Suprapubic skin (tissue), 4 donors: ENCODE measurements around the gene ACTL10. TPM values are rescaled to one million over a fixed set of nuclear protein-coding genes. Genes with fewer than 3 reads are reported as not detected.
"Not testable (repeated sequence)": the region's sequence is repeated elsewhere in the genome, so short reads cannot be mapped to it uniquely, and the experiment has no call there.

ENCODE experiments used
- DNase-seq, 2 donors: peaks; one replicate each; pipeline ENCODE4 v3.0.0-alpha.2; 2019; ENCODE audit warnings: low spot score in 2 of 2
- H3K27ac ChIP-seq: fragments of 200-600 bp; sonication (generic); one replicate; pipeline ENCODE4 v1.5.1; 2019
- H3K27me3 ChIP-seq: fragments of 200-600 bp; sonication (generic); one replicate; pipeline ENCODE4 v1.5.1; 2019
- H3K36me3 ChIP-seq: fragments of 200-600 bp; sonication (generic); one replicate; pipeline ENCODE4 v1.5.1; 2019
- H3K4me1 ChIP-seq: fragments of 200-600 bp; sonication (generic); one replicate; pipeline ENCODE4 v1.5.1; 2019
- H3K4me3 ChIP-seq: fragments of 200-600 bp; sonication (generic); one replicate; pipeline ENCODE4 v1.5.1; 2019; ENCODE audit warnings: mild to moderate bottlenecking
- H3K9me3 ChIP-seq: fragments of 200-600 bp; sonication (generic); one replicate; pipeline ENCODE4 v1.5.1; 2019
- EP300 ChIP-seq: sonication (generic); formaldehyde crosslinking; IDR thresholded peaks from one replicate; pipeline ENCODE4 v1.6.1; 2017; ENCODE audit warnings: antibody characterized with exemption
- POLR2A ChIP-seq, 2 donors: fragments of 450-650 bp; IDR thresholded peaks; one replicate each; pipeline ENCODE4 v1.6.1; 2017; ENCODE audit warnings: antibody characterized with exemption in 2 of 2, mild to moderate bottlenecking in 2 of 2, moderate library complexity in 2 of 2
- POLR2AphosphoS5 ChIP-seq, 3 donors: sonication (generic); formaldehyde crosslinking; IDR thresholded peaks; one replicate each; pipeline ENCODE4 v1.6.1; 2017; ENCODE audit warnings: antibody characterized with exemption in 3 of 3
- WGBS: methylation state at CpG from one replicate; pipeline ENCODE4 v1.1.5; 2018; 5-methylcytosine and 5-hydroxymethylcytosine counted together
- total RNA-seq, 4 donors: library from RNA; depleted of rRNA; stranded (reverse); fragments of >200 nt; gene quantifications; one replicate each; pipeline ENCODE4 v1.1.0, GENCODE V29; 2016
- TF ChIP-seq, protein P1 (sequence below), 2 donors: fragments of 200-600 bp in 1 of 2; fragments of 450-650 bp in 1 of 2; sonication (generic) in 1 of 2; IDR thresholded peaks; one replicate each; pipeline ENCODE4 v1.5.1; 2016 to 2019; ENCODE audit warnings: antibody characterized with exemption in 2 of 2, mild to moderate bottlenecking in 1 of 2, moderate library complexity in 1 of 2

Gene ACTL10
- total RNA-seq, 4 donors from 2014 or later = 1.3 to 4.9 (median 3.0) TPM

DNA sequence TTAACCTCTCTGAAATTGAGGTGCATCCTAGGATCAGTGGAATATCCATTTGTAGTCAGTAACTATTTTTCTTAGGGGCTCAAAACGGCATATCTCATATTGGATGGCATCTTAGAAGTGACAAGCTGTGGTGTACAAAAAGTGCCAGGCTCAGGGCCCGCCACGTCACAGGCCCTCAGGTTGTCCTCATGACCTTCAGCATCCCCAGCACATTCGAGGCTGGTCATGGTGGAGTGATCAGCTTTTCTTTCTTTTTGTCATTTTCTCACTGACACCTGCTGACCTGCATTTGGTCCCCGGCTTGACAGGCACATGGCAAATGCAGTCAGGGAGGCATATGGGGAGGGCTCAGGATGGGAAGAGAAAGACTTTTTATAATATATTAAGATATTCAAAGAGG, 26.5 kb downstream of the ACTL10 start:
- H3K4me1 ChIP-seq = peaks cover 30% of the 10 kb centered on the region
- no peaks in the 10 kb centered on the region for H3K27me3 ChIP-seq
- H3K4me3 ChIP-seq = no peak overlapping the region
- 83% methylated on average over 5 of the region's 5 CpGs for WGBS
- TF ChIP-seq EP300 = no peak
- no peak for TF ChIP-seq POLR2A (IDR thresholded peaks at IDR 0.05)
- TF ChIP-seq, protein P1, sequence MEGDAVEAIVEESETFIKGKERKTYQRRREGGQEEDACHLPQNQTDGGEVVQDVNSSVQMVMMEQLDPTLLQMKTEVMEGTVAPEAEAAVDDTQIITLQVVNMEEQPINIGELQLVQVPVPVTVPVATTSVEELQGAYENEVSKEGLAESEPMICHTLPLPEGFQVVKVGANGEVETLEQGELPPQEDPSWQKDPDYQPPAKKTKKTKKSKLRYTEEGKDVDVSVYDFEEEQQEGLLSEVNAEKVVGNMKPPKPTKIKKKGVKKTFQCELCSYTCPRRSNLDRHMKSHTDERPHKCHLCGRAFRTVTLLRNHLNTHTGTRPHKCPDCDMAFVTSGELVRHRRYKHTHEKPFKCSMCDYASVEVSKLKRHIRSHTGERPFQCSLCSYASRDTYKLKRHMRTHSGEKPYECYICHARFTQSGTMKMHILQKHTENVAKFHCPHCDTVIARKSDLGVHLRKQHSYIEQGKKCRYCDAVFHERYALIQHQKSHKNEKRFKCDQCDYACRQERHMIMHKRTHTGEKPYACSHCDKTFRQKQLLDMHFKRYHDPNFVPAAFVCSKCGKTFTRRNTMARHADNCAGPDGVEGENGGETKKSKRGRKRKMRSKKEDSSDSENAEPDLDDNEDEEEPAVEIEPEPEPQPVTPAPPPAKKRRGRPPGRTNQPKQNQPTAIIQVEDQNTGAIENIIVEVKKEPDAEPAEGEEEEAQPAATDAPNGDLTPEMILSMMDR (IDR thresholded peaks at IDR 0.05) = no peak
- no peak for TF ChIP-seq POLR2AphosphoS5 (IDR thresholded peaks at IDR 0.05)
- no peak overlapping the region for H3K27ac ChIP-seq
- DNase-seq = no peak
- no peaks in the 10 kb centered on the region for H3K36me3 ChIP-seq
- H3K9me3 ChIP-seq = no peaks in the 10 kb centered on the region

DNA sequence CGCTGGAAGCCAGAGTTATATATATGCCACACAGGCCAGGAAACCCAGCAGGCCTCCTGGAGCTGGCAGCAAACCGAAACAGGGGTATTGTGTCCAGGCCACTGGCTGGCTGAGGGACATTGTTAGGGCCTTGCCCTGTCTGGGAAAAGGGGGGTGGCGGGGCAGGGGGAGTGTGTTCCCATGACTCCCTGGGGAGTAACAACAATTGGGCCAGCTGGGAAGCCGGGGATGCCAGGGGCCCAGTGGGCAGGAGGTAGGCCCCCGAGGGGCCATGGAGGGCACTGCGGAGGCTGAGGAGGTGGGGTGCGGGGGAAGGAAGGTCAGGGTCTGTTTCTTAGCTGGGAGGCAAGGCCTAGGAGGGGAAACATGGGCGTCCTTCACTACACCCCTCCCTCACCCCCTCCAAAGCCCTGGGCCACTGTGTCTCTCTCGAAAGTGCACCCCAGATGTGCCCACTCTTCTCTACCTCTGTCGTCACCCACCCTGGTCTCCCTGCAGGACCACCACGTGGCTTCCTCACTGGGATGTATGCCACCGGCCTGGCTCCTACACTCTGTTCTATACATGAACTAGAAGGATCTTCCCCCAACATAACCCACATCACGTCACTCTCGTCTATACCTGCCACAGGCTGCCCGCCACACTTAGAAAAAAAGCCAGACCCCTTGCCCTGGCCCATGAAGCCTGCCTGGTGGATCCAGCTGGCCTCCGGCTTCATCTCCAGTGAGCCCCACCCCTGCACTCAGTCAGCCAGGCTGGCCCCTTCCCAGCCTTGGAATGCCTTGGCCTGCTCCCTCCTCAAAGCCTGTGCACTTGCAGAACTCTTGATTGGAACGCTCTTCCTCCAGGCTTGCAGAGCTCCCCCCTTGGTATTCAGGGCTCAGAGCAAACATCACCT, 27.2 kb downstream of the ACTL10 start:
- Histone ChIP-seq H3K4me1 (peaks cover 30% of the 10 kb centered on the region), H3K27me3 (no peaks in the 10 kb centered on the region), H3K36me3 (no peaks in the 10 kb centered on the region), H3K9me3 (no peaks in the 10 kb centered on the region), H3K27ac (peak overlapping the region; percentile 57), H3K4me3 (no peak overlapping the region)
- 55% methylated on average over 14 of the region's 17 CpGs for WGBS
- DNase-seq = no peak
- TF ChIP-seq, protein P1 (IDR thresholded peaks at IDR 0.05) = no peak
- no peak for TF ChIP-seq EP300
- TF ChIP-seq POLR2AphosphoS5 (IDR thresholded peaks at IDR 0.05) = no peak
- no peak for TF ChIP-seq POLR2A (IDR thresholded peaks at IDR 0.05)

DNA sequence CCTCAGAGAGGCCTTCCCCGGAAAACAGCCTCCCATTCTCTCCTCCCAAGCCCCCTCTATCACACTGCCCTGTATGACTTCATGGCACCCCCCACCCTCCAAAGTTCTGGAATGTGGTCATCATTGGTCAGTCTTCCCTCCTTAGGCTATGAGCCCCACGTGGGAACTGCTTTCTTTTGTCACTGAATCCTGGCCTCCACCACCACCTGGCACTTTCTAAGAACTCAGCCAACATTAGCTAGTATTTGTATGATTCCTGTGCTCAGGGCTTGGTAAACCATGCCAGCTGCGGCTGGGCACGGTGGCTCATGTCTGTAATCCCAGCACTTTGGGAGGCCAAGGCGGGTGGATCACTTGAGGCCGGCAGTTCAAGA, 27.9 kb downstream of the ACTL10 start:
- H3K27ac ChIP-seq = no peak overlapping the region

DNA sequence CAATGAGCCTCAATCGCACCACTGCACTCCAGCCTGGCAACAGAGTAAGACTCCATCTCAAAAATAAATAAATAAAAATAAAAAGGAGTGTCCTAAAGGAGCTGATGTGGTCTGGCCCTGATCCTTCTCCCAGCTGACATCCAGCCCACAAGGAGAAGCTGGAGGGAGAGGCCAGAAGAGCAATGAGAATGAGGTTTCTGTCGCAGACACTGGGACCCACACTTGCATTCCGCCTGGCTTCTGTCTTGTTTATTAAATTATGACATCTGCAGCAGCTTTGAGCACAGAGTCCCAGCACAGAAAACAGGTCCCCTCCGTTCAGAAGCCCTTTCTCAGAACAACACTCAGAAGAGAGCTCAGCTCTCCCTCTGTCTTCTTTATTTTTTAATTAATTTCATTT, 29.7 kb downstream of the ACTL10 start:
- Histone ChIP-seq H3K9me3 (no peaks in the 10 kb centered on the region), H3K4me1 (peaks cover 30% of the 10 kb centered on the region), H3K36me3 (no peaks in the 10 kb centered on the region), H3K4me3 (no peak overlapping the region), H3K27me3 (no peaks in the 10 kb centered on the region), H3K27ac (peak overlapping the region; percentile 18)
- 61% methylated on average over 4 of the region's 4 CpGs for WGBS
- no peak for DNase-seq
- TF ChIP-seq EP300 = no peak
- TF ChIP-seq, protein P1 (IDR thresholded peaks at IDR 0.05) = no peak
- no peak for TF ChIP-seq POLR2AphosphoS5 (IDR thresholded peaks at IDR 0.05)
- no peak for TF ChIP-seq POLR2A (IDR thresholded peaks at IDR 0.05)

More for the DNA sequence above, 27.9 kb downstream of the ACTL10 start:
- no peak for TF ChIP-seq EP300
- no peak for TF ChIP-seq POLR2AphosphoS5 (IDR thresholded peaks at IDR 0.05)
- TF ChIP-seq POLR2A (IDR thresholded peaks at IDR 0.05) = no peak
- TF ChIP-seq, protein P1 (IDR thresholded peaks at IDR 0.05) = no peak
- Histone ChIP-seq H3K36me3 (no peaks in the 10 kb centered on the region), H3K4me1 (peaks cover 30% of the 10 kb centered on the region), H3K27me3 (no peaks in the 10 kb centered on the region), H3K9me3 (no peaks in the 10 kb centered on the region), H3K4me3 (no peak overlapping the region)
- 42% methylated on average over 6 of the region's 6 CpGs for WGBS
- no peak for DNase-seq

DNA sequence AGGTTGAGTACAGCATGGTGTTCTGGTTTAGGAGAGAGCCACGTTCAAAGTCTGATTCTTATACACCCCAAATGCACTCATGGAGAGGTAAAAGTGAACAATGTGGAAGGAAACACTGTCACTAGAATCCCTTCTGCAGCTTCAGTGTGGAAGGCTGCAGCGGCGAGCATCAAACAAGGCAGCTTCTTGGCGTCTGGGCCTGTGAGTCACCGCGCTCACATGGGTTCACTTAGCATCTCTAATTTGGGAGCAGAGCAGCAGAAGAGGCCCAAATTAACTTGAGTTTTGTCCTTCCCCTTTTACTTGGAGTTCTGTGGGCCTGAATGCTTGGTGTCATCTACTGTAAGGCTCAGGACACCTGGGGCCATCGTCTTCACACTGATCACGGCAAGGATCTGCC, 30.4 kb downstream of the ACTL10 start:
- Histone ChIP-seq H3K36me3 (no peaks in the 10 kb centered on the region), H3K27ac (peak overlapping the region; percentile 18), H3K27me3 (no peaks in the 10 kb centered on the region), H3K9me3 (no peaks in the 10 kb centered on the region), H3K4me1 (peaks cover 30% of the 10 kb centered on the region), H3K4me3 (no peak overlapping the region)
- no peak for TF ChIP-seq POLR2A (IDR thresholded peaks at IDR 0.05)
- TF ChIP-seq POLR2AphosphoS5 (IDR thresholded peaks at IDR 0.05) = no peak
- no peak for TF ChIP-seq EP300
- TF ChIP-seq, protein P1 (IDR thresholded peaks at IDR 0.05) = no peak
- 45% methylated on average over 8 of the region's 8 CpGs for WGBS
- DNase-seq = peak in 1 of 2 donors; percentile 79

DNA sequence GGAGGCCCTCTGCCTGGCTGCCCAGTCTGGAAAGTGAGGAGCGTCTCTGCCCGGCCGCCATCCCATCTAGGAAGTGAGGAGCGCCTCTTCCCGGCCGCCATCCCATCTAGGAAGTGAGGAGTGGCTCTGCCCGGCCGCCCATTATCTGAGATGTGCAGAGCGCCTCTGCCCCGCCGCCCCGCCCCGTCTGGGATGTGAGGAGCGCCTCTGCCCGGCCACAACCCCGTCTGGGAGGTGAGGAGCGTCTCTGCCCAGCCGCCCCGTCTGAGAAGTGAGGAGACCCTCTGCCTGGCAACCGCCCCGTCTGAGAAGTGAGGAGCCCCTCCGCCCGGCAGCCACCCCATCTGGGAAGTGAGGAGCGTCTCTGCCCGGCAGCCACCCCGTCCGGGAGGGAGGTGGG, 32.2 kb downstream of the ACTL10 start:
- DNase-seq, H3K36me3 ChIP-seq, H3K9me3 ChIP-seq, H3K27ac ChIP-seq, H3K27me3 ChIP-seq, H3K4me3 ChIP-seq: not testable (repeated sequence)
- peaks cover 25% of the 10 kb centered on the region for H3K4me1 ChIP-seq
- WGBS = no CpG with 5 or more reads among the region's 27 CpGs

DNA sequence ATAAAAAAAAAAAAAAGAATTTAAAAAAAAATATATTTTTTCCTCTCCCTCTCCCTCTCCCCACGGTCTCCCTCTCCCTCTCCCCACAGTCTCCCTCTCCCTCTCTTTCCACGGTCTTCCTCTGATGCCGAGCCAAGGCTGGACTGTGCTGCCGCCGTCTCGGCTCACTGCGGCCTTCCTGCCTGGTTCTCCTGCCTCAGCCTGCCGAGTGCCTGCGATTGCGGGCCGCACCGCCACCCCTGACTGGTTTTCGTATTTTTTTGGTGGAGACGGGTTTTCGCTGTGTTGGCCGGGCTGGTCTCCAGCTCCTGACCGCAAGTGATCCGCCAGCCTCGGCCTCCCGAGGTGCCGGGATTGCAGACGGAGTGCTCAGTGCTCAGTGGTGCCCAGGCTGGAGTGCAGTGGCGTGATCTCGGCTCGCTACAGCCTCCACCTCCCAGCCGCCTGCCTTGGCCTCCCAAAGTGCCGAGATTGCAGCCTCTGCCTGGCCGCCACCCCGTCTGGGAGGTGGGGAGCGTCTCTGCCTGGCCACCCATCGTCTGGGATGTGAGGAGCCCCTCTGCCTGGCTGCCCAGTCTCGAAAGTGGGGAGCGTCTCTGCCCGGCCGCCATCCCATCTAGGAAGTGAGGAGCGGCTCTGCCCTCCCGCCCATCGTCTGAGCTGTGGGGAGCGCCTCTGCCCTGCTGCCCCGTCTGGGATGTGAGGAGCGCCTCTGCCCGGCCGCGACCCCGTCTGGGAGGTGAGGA, 34.1 kb downstream of the ACTL10 start:
- DNase-seq, H3K36me3 ChIP-seq, H3K27me3 ChIP-seq, H3K9me3 ChIP-seq, H3K4me3 ChIP-seq, H3K27ac ChIP-seq: not testable (repeated sequence)
- H3K4me1 ChIP-seq = peaks cover 16% of the 10 kb centered on the region
- 92% methylated on average over 15 of the region's 45 CpGs for WGBS
